ENCODE results near the gene TIMP4.

- TF ChIP-seq CTCF (IDR thresholded peaks at IDR 0.05), result no peak
- no peak for TF ChIP-seq REST (IDR thresholded peaks at IDR 0.05; ENCODE audit: low read depth, low read length)
- TF ChIP-seq TAF1 (IDR thresholded peaks at IDR 0.05; ENCODE audit: borderline replicate concordance, low read depth, low read length), result no peak
- TF ChIP-seq EZH2phosphoT487 (IDR thresholded peaks at IDR 0.05; ENCODE audit: borderline replicate concordance, low read depth), result no peak
- no peak for TF ChIP-seq JUND (IDR thresholded peaks at IDR 0.05)
- no peak for TF ChIP-seq GABPA (IDR thresholded peaks at IDR 0.05; ENCODE audit: low read depth)
- TF ChIP-seq NRF1 (IDR thresholded peaks at IDR 0.05; ENCODE audit: low read depth, low read length), result no peak
- no peak for TF ChIP-seq MEF2A (IDR thresholded peaks at IDR 0.05; ENCODE audit: borderline replicate concordance, low read depth)
- TF ChIP-seq EP300 (IDR thresholded peaks at IDR 0.05; ENCODE audit: borderline replicate concordance in 1 of 2, low read depth in 1 of 2, low read length in 1 of 2), result no peak
- TF ChIP-seq POLR2AphosphoS5 (IDR thresholded peaks at IDR 0.05; ENCODE audit: low read depth, low read length), result no peak
- no peak for TF ChIP-seq SIN3A (IDR thresholded peaks at IDR 0.05; ENCODE audit: borderline replicate concordance, low read depth, low read length)
Observed at GRCh38 chr3:12155264-12155663, 3.4 kb downstream of the TIMP4 start.

Measured in SK-N-SH (cell line).